Regular cardiac myocyte (primary cell): ENCODE data around the gene TMEM88. TPM values are rescaled to one million over a fixed set of nuclear protein-coding genes. Genes with fewer than 3 reads are reported as not detected.

Source experiments
- total RNA-seq: library from RNA; depleted of rRNA; stranded (reverse); fragments of >200 nt; gene quantifications from 2 replicates; pipeline ENCODE4 v1.2.3, GENCODE V29; 2014

TMEM88 gene
- 0.58 TPM in 1 of 2 replicates, not detected in the other for total RNA-seq

GRCh38 chr17:7854851-7855659 is at the start of gene TMEM88:
Gene TMEM88, plus strand, starts transcription at chr17:7855066. Its CDS starts 9 bp downstream, at chr17:7855075.

GRCh38 chr17:7833795-7834541 is 20.9 kb upstream of the TMEM88 start, which contains the start of gene KDM6B:
Gene KDM6B, plus strand, starts transcription at chr17:7834217. Its CDS starts 11,338 bp downstream, at chr17:7845555.

GRCh38 chr17:7856811-7857712 is 2.2 kb downstream of the TMEM88 start, which contains the start of gene NAA38:
Gene NAA38, minus strand, starts transcription at chr17:7857559. Its CDS starts 96 bp downstream, at chr17:7857463.

DNA sequence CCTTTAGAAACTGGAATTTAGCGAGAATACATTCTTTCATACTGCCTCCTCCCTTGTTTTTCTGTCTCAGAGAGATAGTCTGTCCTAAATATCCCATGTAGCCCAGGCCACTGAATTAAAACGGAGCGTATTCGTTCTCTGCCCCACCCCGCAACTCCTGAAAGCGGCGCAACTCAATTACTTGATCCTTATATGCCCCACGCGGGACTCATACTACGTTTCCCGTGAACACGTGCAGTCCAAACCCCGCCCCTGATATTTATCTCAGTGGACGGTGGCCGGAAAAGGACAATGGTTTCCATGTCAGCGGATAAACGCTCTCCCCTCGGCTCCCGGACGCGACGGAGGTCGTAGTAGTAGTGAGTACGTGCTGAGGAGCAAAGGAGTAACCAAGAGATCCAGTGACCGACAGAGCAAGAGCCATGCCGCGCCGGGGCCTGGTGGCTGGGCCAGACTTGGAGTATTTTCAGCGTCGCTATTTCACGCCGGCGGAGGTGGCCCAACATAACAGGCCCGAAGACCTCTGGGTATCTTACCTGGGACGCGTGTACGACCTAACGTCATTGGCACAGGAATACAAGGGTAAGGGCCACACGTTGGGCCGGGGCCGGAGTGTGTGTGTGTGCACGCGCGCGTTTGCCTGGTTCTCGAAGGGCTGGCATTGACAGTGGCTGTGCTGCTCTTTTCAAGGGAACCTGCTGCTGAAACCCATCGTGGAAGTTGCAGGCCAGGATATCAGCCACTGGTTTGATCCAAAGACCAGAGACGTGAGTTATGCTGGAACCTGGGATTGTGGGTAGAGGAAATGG is 3.1 kb downstream of the TMEM88 start, which contains the start of gene CYB5D1:
Gene CYB5D1, plus strand, starts transcription at position 291 of the 809 bp plus-strand sequence. Its CDS starts 132 bp downstream, at position 423.

GRCh38 chr17:7888184-7888920 is 33.5 kb downstream of the TMEM88 start, which contains the start of gene CHD3:
Gene CHD3, plus strand, starts transcription at chr17:7888789. Its CDS starts 212 bp downstream, at chr17:7889001.

Other genes with a start within 250 kb of the TMEM88 start
- gene FXR2, start 240.2 kb upstream of the TMEM88 start, total RNA-seq = 50.2 and 58.1 TPM in 2 replicates
- 25.5 and 30.2 TPM in 2 replicates for gene SAT2, start 227.2 kb upstream of the TMEM88 start, total RNA-seq
- 0.19 and 0.28 TPM in 2 replicates for gene SHBG, start 224.9 kb upstream of the TMEM88 start, total RNA-seq
- gene ATP1B2, start 204.1 kb upstream of the TMEM88 start, total RNA-seq = not detected in 2 replicates
- 16.3 and 28.4 TPM in 2 replicates for gene TP53, start 167.6 kb upstream of the TMEM88 start, total RNA-seq
- gene WRAP53, start 166.6 kb upstream of the TMEM88 start, total RNA-seq = 3.1 and 7.9 TPM in 2 replicates
- under 0.01 and 0.19 TPM in 2 replicates for gene EFNB3, start 149.9 kb upstream of the TMEM88 start, total RNA-seq
- gene DNAH2, start 137.3 kb upstream of the TMEM88 start, total RNA-seq = 0.19 and 0.56 TPM in 2 replicates
- 4.2 and 68.6 TPM in 2 replicates for gene KDM6B, start 20.8 kb upstream of the TMEM88 start, total RNA-seq
- gene NAA38, start 2.5 kb downstream of the TMEM88 start, total RNA-seq = 65.7 and 90.3 TPM in 2 replicates
- gene CYB5D1, start 2.9 kb downstream of the TMEM88 start, total RNA-seq = 13.0 and 13.6 TPM in 2 replicates
- 115 and 141 TPM in 2 replicates for gene CHD3, start 33.7 kb downstream of the TMEM88 start, total RNA-seq
- gene RNF227, start 61.2 kb downstream of the TMEM88 start, total RNA-seq = 1.7 and 8.5 TPM in 2 replicates
- gene KCNAB3, start 74.8 kb downstream of the TMEM88 start, total RNA-seq = 0.58 and 0.85 TPM in 2 replicates
- gene TRAPPC1, start 76.9 kb downstream of the TMEM88 start, total RNA-seq = 36.1 and 46.8 TPM in 2 replicates
- gene CNTROB, start 77.1 kb downstream of the TMEM88 start, total RNA-seq = 18.0 and 27.6 TPM in 2 replicates
- gene GUCY2D, start 147.5 kb downstream of the TMEM88 start, total RNA-seq = not detected in 2 replicates
- 0.56 TPM in 1 of 2 replicates, not detected in the other for gene ALOX15B, start 184.0 kb downstream of the TMEM88 start, total RNA-seq
- not detected in 2 replicates for gene ALOX12B, start 232.7 kb downstream of the TMEM88 start, total RNA-seq